Measurements from ENCODE around the gene DNMT3A.

The DNMT3A gene

GRCh38 chr2:25372405-25373268 lies 30.9 kb upstream of the DNMT3A start:
- TF ChIP-seq TAF1 (IDR thresholded peaks at IDR 0.05; ENCODE audit: borderline replicate concordance, insufficient read depth, low read length) (no peak), SIN3A (IDR thresholded peaks at IDR 0.05; ENCODE audit: borderline replicate concordance, insufficient read depth, low read length) (no peak), FOXP2 (optimal IDR thresholded peaks at IDR 0.05; ENCODE audit: borderline replicate concordance, extremely low read depth, extremely low read length, insufficient read depth) (no peak), POLR2AphosphoS5 (IDR thresholded peaks at IDR 0.05; ENCODE audit: low read depth, low read length) (no peak), REST (IDR thresholded peaks at IDR 0.05; ENCODE audit: insufficient read depth in 1 of 2, low read depth in 2 of 2, low read length in 2 of 2) (no peak)

GRCh38 chr2:25371253-25372241 lies 29.8 kb upstream of the DNMT3A start:
- TF ChIP-seq POLR2AphosphoS5 (IDR thresholded peaks at IDR 0.05; ENCODE audit: low read depth, low read length) (no peak), SIN3A (IDR thresholded peaks at IDR 0.05; ENCODE audit: borderline replicate concordance, insufficient read depth, low read length) (no peak), FOXP2 (optimal IDR thresholded peaks at IDR 0.05; ENCODE audit: borderline replicate concordance, extremely low read depth, extremely low read length, insufficient read depth) (no peak), REST (IDR thresholded peaks at IDR 0.05; ENCODE audit: insufficient read depth in 1 of 2, low read depth in 2 of 2, low read length in 2 of 2) (no peak), TAF1 (IDR thresholded peaks at IDR 0.05; ENCODE audit: borderline replicate concordance, insufficient read depth, low read length) (no peak)

GRCh38 chr2:25369876-25370275 lies 28.2 kb upstream of the DNMT3A start:
- TF ChIP-seq TAF1 (IDR thresholded peaks at IDR 0.05; ENCODE audit: borderline replicate concordance, insufficient read depth, low read length) (no peak), SIN3A (IDR thresholded peaks at IDR 0.05; ENCODE audit: borderline replicate concordance, insufficient read depth, low read length) (no peak), FOXP2 (optimal IDR thresholded peaks at IDR 0.05; ENCODE audit: borderline replicate concordance, extremely low read depth, extremely low read length, insufficient read depth) (no peak), POLR2AphosphoS5 (IDR thresholded peaks at IDR 0.05; ENCODE audit: low read depth, low read length) (no peak), REST (IDR thresholded peaks at IDR 0.05; ENCODE audit: insufficient read depth in 1 of 2, low read depth in 2 of 2, low read length in 2 of 2) (no peak)

- TF ChIP-seq REST (IDR thresholded peaks at IDR 0.05; ENCODE audit: insufficient read depth in 1 of 2, low read depth in 2 of 2, low read length in 2 of 2) = no peak
- no peak for TF ChIP-seq TAF1 (IDR thresholded peaks at IDR 0.05; ENCODE audit: borderline replicate concordance, insufficient read depth, low read length)
- TF ChIP-seq FOXP2 (optimal IDR thresholded peaks at IDR 0.05; ENCODE audit: borderline replicate concordance, extremely low read depth, extremely low read length, insufficient read depth) = no peak
- TF ChIP-seq POLR2AphosphoS5 (IDR thresholded peaks at IDR 0.05; ENCODE audit: low read depth, low read length) = no peak
- no peak for TF ChIP-seq SIN3A (IDR thresholded peaks at IDR 0.05; ENCODE audit: borderline replicate concordance, insufficient read depth, low read length)
Measured at GRCh38 chr2:25369439-25369838, 27.7 kb upstream of the DNMT3A start.
